Hematopoietic multipotent progenitor cell treated with erythropoietin and hydrocortisone succinate and interleukin-3 and kit ligand, for 6 days (in vitro differentiated cells): ENCODE results near the gene ANKFN1.

ENCODE experiments used
- DNase-seq: peaks from one replicate; pipeline ENCODE4 v3.0.0-alpha.2; 2015

The ANKFN1 gene

GRCh38 chr17:56149266-56150036 is 3.8 kb upstream of the ANKFN1 start:
- no peak for DNase-seq

GRCh38 chr17:56150649-56151048 is 2.6 kb upstream of the ANKFN1 start:
- no peak for DNase-seq

GRCh38 chr17:56157845-56158244 is 4.6 kb downstream of the ANKFN1 start:
- DNase-seq: no peak

- DNase-seq: no peak
Measured at GRCh38 chr17:56158344-56158743, 5.1 kb downstream of the ANKFN1 start.

- no peak for DNase-seq
Measured at GRCh38 chr17:56158915-56159825, 5.9 kb downstream of the ANKFN1 start.

- DNase-seq: no peak
Measured at GRCh38 chr17:56159826-56160380, 6.6 kb downstream of the ANKFN1 start.

GRCh38 chr17:56160422-56160821 is 7.1 kb downstream of the ANKFN1 start:
- DNase-seq: no peak

GRCh38 chr17:56165072-56165641 is 11.9 kb downstream of the ANKFN1 start:
- no peak for DNase-seq

- no peak for DNase-seq
Measured at GRCh38 chr17:56167491-56167890, 14.2 kb downstream of the ANKFN1 start.

- no peak for DNase-seq
Measured at GRCh38 chr17:56169621-56170020, 16.3 kb downstream of the ANKFN1 start.

GRCh38 chr17:56171186-56171959 is 18.1 kb downstream of the ANKFN1 start:
- no peak for DNase-seq

- DNase-seq: no peak
Measured at GRCh38 chr17:56172517-56172982, 19.3 kb downstream of the ANKFN1 start.

- no peak for DNase-seq
Measured at GRCh38 chr17:56173026-56173425, 19.8 kb downstream of the ANKFN1 start.

GRCh38 chr17:56173958-56174835 is 20.9 kb downstream of the ANKFN1 start:
- DNase-seq: no peak

- no peak for DNase-seq
Measured at GRCh38 chr17:56175299-56175955, 22.2 kb downstream of the ANKFN1 start.

- no peak for DNase-seq
Measured at GRCh38 chr17:56176091-56176490, 22.8 kb downstream of the ANKFN1 start.

- DNase-seq: no peak
Measured at GRCh38 chr17:56177361-56177760, 24.1 kb downstream of the ANKFN1 start.

- no peak for DNase-seq
Measured at GRCh38 chr17:56178203-56178602, 24.9 kb downstream of the ANKFN1 start.

- DNase-seq: no peak
Measured at GRCh38 chr17:56182081-56182480, 28.8 kb downstream of the ANKFN1 start.

GRCh38 chr17:56184650-56185049 is 31.4 kb downstream of the ANKFN1 start:
- no peak for DNase-seq
